22Rv1 (cell line): ENCODE data around the gene MRAP.

Experiments used
- ZFX ChIP-seq: fragments of 450-650 bp; IDR thresholded peaks from 2 replicates; pipeline ENCODE4 v1.6.1; 2017; ENCODE audit warnings: antibody characterized with exemption, borderline replicate concordance
- TF ChIP-seq, protein P1 (sequence below): fragments of 450-650 bp; IDR thresholded peaks from 2 replicates; pipeline ENCODE4 v1.5.1; 2017; ENCODE audit warnings: mild to moderate bottlenecking

- TF ChIP-seq, protein P1, sequence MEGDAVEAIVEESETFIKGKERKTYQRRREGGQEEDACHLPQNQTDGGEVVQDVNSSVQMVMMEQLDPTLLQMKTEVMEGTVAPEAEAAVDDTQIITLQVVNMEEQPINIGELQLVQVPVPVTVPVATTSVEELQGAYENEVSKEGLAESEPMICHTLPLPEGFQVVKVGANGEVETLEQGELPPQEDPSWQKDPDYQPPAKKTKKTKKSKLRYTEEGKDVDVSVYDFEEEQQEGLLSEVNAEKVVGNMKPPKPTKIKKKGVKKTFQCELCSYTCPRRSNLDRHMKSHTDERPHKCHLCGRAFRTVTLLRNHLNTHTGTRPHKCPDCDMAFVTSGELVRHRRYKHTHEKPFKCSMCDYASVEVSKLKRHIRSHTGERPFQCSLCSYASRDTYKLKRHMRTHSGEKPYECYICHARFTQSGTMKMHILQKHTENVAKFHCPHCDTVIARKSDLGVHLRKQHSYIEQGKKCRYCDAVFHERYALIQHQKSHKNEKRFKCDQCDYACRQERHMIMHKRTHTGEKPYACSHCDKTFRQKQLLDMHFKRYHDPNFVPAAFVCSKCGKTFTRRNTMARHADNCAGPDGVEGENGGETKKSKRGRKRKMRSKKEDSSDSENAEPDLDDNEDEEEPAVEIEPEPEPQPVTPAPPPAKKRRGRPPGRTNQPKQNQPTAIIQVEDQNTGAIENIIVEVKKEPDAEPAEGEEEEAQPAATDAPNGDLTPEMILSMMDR, result no peak
- TF ChIP-seq ZFX, result no peak
These were observed 6.3 kb downstream of the MRAP start for GRCh38 chr21:32304998-32305397.
